COR-L47 (cell line): ENCODE measurements around the gene DHPS.
A peak's percentile ranks its signal among the peaks of the same experiment; 100 is the strongest.
"Not testable (repeated sequence)": the region's sequence is repeated elsewhere in the genome, so short reads cannot be mapped to it uniquely, and the experiment has no call there.

ENCODE experiments used
- DNase-seq: peaks from one replicate; lab custom pipeline; 2025; lab: John Stamatoyannopoulos, UW

The DHPS gene

DNA sequence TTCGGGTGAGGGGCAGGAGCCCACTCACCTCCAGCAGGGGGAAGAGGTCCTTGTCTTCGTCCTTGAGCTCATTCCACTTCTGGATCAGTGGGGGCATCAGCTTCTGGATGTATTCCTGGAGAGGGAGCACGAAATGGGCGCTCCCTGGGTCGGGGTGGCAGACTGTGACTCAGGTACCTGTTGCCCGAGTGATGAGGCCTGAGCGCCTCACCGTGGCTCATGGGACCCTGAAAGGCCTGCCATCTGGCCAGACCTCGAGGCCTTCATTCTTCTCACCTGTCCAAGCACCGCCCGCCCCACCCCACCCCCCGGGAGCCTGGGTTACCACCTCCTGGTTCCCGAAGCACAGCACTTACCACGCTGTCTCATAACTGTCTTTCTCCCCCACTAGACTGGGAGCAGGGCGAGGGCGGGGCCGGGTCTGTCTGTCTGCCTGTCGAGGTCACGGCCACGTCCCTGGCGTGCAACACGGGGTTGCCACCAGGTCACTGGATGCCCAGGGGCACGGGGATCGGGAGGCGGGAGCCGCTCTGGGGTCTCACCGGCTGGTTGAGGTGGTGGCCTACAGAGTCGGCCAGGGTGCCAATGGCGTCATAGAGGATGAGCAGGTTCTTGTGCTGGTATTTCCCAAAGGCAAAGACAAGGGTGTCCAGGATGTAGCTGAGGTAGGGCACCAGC is 24.1 kb upstream of the DHPS start:
- no peak for DNase-seq

DNA sequence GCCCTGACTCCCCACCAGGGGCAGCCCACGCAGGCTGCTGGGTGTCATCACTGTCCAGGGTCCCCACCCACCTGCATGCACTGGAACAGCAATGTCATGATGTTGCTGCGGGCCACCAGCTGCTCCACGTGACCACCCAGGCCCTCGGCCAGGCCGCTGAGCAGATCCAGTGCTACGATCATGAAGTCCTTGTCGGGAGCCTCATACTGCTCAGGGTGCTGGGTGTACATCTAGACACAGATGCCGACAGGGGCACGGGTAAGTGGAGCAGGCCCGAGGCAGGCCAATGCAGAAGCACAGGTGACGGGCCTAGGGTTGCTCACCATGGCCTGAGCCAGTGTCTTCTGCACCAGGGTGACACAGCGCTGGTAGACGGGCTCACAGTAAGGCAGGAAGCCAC is 23.5 kb upstream of the DHPS start:
- no peak for DNase-seq

GRCh38 chr19:12703046-12703445 is 21.4 kb upstream of the DHPS start:
- DNase-seq, result no peak

DNA sequence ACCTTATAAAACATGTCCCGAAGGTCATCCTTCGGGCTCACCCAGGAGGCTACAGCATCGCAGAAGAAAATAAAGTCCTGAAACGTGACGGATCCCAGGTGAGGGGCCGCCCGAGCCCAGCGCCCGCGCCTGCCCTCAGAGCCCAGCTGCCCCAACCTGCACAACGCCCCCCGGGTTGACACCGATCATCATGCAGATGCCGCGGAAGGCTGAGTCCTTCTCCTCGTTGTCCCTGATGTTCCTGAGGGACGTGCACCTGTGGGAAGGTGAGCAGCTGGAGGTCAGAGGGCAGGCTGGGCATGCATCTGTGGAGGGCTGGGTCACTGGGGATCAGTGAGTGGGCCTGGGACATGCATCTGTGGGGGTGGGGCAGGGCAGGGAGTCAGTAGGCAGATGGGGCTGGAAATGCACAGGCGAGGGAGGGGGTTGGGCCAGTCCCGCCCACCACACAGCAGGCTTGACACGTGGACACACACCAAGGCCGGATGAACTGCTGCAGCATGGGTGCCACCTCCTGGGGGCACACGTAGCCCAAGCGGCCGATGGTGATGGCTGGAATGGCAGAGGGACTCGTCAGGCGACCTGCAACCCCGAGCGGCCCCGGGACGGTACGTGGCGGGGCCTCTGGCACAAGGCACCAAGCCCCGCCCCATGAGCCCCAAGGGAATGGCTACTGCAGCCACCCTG is 20.1 kb upstream of the DHPS start:
- DNase-seq, result no peak

GRCh38 chr19:12698138-12698537 is 16.5 kb upstream of the DHPS start:
- no peak for DNase-seq

DNA sequence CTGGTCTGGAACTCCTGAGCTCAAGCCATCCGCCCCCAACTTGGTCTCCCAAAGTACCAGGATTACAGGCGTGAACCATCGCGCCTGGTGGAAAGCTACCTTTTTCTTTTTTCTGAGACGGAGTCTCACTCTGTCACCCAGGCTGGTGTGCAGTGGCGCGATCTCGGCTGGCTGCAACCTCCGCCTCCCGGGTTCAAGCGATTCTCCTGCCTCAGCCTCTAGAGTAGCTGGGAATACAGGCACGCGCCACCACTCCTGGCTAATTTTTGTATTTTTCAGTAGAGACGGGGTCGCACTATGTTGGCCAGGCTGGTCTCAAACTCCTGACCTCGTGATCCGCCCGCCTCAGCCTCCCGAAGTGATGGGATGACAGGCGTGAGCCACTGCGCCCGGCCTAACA is 15.7 kb upstream of the DHPS start:
- DNase-seq, result not testable (repeated sequence)

DNA sequence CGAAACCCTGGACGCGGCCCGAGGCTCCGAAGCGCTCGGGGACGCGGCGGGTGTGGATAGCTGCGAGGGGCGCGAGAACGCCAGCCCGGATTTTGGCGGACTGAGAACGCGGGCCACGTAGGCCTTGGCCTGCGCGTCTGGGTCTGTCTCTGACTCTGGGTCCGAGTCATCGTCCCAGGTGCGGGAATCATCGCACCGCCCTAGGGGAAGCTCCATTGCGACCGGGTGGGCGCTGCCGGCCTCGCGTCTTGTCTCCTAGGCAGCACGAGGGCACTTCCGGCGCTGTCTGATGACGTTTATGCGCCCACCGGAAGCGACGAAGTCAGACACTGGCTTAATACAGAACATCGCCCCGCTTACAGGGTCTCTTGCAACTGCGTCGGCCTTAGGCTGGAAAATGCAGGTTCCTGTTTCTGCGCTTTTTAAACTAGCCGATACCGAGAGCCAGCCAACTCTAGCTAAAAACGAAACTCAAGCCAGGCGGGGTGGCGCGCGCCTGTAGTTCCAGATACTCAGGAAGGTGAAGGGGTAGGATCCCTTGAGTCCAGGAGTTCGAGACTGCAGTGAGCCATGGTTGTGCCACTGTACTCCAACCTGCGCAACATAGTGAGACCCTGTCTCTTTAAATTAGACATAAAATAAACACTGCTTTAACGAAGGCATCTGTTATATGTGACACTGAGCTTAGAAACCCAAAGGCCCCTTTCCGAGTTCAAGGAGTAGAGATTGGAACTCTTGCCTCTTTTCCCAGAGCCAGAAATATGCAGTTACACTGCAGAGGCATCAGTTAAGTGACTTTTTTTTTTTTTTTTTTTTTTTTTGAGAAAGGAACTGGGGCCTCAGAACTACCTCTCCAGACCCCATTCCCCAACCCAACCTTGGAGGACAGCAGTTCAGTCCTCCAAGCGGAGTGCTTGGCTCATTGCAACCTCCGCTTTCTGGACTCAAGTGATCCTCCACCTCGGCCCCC is 15.0 kb upstream of the DHPS start, which contains the start of gene FBXW9:
Gene FBXW9, minus strand, starts transcription at position 266 of the 970 bp plus-strand sequence. Its CDS starts 50 bp downstream, at position 216.
- DNase-seq, result peak; percentile 92

DNA sequence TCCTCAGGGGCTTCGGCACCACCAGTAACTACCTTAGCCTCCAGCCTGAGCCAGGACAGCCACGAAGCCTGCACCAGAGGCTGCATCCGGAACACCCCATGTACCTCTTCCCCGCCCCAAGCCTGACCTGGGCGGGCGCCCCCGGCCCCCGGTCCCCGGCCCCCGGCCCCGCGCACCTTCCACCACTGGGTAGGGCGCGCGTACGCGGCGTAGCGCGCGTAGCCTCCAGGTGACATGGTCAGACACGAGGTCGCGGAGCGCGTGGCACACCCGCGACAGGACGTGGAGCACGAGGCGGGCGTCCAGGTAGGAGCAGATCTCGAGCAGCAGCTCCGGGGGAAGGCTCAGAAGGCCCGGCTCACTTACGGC is 14.3 kb upstream of the DHPS start:
- DNase-seq, result no peak

GRCh38 chr19:12695514-12695913 is 13.8 kb upstream of the DHPS start:
- no peak for DNase-seq

GRCh38 chr19:12695096-12695495 is 13.4 kb upstream of the DHPS start:
- no peak for DNase-seq

DNA sequence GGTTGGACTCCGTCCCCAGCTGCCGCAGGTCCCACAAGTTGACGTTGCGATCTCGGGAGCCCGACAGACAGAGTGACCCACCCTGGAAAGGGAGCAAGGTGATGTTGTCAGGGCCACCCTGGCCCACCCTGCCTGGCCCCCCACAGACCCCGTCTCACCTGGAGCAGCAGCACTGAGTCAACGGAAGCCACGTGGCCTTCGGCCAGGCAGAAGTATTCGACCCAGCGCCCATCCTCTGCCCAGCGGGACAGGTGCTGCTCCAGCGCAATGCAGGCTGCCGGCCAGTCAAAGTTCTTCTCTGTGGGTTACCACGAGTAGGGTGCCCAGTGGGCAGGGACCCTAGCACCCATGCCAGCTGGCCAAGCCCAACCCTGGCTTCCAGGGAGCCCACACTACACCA is 13.0 kb upstream of the DHPS start:
- no peak for DNase-seq

- DNase-seq, result no peak
These were observed 11.3 kb upstream of the DHPS start for GRCh38 chr19:12692960-12693359.

DNA sequence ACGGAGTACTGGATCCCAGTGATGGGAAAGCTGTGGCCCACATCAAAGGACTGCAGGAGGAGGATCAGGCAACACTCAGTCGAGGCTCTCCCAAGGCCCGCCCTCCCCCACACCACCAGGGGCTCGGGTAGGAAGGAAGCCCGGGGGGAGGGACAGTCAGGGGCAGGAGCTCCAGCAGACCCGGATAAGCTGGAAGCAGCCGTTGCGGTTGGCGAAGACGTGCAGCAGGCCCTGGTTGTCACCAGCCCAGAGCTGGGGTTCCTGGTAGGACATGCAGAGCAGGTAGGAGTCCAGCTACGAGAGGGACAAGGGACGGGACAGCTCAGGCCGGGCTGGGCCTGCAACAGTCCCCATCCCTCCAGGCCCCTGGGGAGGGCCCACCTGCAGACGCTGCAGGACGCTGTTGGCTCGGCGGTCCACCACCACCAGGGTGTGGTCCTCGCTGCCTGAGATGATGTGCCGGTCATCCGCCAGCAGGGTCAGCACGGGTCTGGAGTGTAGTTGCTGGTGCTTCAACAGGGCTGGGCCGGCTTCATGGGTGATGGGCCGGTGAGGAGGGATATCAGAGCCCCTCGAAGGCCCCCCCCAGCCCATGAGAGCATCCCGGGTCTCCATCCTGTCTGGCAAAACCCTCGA is 8.0 kb upstream of the DHPS start:
- DNase-seq, result no peak

GRCh38 chr19:12689012-12689411 is 7.3 kb upstream of the DHPS start:
- DNase-seq, result no peak

DNA sequence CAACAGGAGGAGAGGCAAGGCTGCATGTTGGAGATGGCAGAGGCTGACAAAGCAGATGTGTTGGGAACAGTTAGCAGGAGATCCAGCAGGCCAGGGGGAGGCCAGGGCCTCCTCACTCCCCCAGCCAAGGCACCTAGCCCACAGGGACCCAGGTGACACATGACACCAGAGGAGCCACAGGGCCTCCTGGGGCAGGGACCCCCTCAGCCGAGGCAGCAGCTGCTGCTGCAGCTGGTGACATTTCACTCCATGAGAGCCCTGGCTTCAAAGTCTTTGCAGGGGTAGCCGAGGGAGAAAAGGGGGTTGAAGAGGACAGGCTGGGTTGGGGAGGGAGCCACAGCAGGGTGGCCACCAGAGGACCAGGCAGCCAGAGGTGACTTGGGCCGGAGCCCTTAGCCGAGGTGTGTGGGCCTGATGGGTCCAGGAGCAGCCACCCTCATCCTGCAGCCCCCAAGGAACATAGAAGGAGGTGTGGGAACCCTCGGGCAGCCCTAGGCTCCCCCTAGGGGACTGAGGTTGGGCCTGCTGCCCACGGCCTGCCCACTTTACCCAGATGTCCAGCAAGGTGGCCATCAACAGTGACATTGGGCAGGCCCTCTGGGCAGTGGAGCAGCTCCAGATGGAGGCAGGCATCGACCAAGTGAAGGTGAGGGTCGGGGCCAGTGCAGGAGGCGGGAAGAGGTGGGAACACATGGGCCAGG is 6.0 kb upstream of the DHPS start, which contains the start of gene GNG14:
Gene GNG14, plus strand, starts transcription at position 503 of the 701 bp plus-strand sequence. Its CDS starts 51 bp downstream, at position 554.
- DNase-seq, result no peak

DNA sequence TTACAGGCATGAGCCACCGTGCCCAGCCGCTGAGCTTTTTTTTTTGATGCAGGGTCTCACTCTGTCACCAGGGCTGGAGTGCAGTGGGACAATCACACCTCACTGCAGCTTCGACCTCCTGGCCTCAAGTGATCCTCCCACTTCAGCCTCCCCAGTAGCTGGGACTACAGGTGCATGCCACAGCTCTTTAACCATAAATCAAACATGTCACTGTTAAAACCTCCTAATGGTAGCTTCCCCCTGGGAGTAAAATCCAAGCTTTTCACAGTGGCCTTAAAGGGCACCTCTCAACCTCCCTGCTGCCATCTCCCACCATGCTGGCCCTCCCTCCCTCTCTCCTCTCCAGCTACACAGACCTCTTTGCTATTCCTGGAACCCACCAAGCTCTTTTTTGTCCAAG is 4.2 kb upstream of the DHPS start:
- no peak for DNase-seq

- DNase-seq, result no peak
These were observed 1.6 kb downstream of the DHPS start for GRCh38 chr19:12680034-12680433.

- DNase-seq, result not testable (repeated sequence)
These were observed 3.6 kb downstream of the DHPS start for GRCh38 chr19:12678039-12678438.

DNA sequence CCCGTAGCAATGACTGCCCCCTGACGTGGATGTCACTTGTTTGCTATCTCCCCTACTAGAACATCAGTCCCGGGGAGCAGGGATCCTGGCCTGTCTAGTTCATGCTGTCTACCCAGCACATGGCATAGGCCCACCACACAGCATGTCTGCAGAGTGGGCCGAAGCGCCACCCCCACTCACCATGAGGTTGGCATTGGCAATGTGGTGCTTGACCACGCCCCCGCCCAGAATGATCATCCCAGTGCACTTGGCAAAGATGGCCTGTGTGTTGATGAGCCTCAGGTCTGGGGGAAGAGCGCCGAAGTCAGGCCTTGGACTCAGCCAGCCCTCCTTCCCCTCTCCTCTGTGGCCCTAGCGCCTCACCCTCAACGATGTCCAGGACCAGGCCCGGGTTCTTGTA is 4.8 kb downstream of the DHPS start:
- no peak for DNase-seq

DNA sequence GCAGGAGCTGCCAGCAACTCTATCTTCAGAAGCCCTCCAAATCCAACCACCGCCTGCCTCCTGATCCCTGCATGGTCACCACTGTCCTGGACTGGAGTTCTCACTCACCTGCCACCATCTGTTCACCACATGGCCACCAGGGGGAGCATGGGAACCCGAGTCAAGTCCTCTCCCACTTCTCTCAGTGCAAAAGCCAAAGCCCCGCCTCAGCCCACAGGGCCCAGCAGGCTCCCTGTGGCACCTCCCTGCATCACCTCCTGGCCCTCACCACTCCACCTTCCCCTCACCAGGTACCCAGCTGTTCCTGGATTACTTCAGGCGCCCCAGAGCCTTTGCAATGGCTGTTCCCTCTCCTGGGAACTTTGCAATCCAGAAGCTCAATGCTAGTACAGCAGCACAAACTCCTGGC is 5.3 kb downstream of the DHPS start:
- DNase-seq, result peak; percentile 67

GRCh38 chr19:12675940-12676339 is 5.7 kb downstream of the DHPS start:
- no peak for DNase-seq
